Loucy (cell line): ENCODE results near the gene CLSTN3.

Experiments
- CTCF ChIP-seq: fragments of 200-600 bp; sonication (generic); conservative IDR thresholded peaks from 2 replicates; pipeline ENCODE4 v1.5.1; 2014; ENCODE audit warnings: mild to moderate bottlenecking, antibody characterized with exemption, low read length
- EZH2phosphoT487 ChIP-seq: fragments of 200-600 bp; IDR thresholded peaks from 2 replicates; pipeline ENCODE4 v1.6.1; 2018; ENCODE audit warnings: antibody characterized with exemption, mild to moderate bottlenecking, moderate library complexity, borderline replicate concordance

- TF ChIP-seq CTCF: no peak
- TF ChIP-seq EZH2phosphoT487: no peak
Measured at GRCh38 chr12:7136676-7137075, 6.5 kb downstream of the CLSTN3 start.
